IPS-18c (cell line): Measurements from ENCODE around the gene PPP2R2C.

Source experiments
- H3K4me3 ChIP-seq: 2 replicates; pipeline ENCODE4 v1.7.0; 2013; ENCODE audit warnings: low read depth, mild to moderate bottlenecking, low read length, moderate library complexity; ENCODE audit not compliant: insufficient read depth
- H3K9me3 ChIP-seq: one replicate; pipeline ENCODE4 v1.6.1; 2013; ENCODE audit warnings: mild to moderate bottlenecking, low read length, moderate library complexity; ENCODE audit not compliant: control insufficient read depth, insufficient read depth

The PPP2R2C gene

DNA sequence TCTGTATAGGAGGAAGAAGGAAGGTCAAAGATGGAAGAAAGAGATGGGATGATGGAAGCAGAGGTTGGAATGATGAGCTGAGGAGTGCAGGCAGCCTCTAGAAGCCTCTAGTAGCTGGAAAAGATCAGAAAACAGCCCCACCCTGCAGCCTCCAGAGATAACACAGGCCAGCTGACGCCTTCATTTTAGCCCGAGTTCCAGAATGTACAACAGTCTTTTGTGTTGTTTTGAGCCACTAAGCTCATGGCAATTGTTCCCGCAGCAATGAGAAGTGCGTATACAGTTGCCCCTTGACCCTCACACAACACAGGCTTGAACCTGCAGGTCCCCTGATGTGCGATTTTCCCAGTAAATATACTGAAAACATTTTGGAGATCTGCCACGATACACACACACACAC is 130.7 kb downstream of the PPP2R2C start:
- no peaks in the 10 kb centered on the region for H3K9me3 ChIP-seq
- H3K4me3 ChIP-seq = no peak overlapping the region

DNA sequence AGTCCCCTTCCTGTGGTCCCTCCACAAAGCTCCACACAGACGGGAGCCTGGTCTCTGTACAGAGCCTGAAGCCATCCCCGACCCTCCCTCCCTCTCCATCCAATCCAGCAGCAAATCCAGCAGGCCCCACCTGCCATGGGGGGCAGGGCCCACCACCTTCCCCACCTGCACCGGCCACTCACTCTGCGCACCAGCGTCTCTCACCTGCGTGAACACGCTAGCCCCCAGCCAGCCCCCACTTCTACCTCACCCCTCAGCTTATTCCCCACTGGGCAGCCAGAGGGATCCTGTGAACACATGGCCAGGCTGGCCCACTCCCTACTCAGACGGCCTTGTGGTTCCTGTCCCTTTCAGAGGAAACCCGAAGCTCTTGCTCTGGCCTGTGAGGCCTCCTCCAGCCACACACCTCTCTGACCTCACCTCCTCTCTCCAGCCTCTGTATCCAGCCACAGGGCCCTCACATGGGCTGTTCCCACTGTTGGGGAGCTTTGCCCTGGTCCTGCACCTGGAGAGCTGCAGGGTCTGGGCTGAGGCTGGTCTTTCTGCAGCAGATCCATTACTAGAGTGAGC is 131.9 kb downstream of the PPP2R2C start:
- Histone ChIP-seq H3K4me3 (no peak overlapping the region; the same call in 1 of the 2 replicates), H3K9me3 (no peaks in the 10 kb centered on the region)

DNA sequence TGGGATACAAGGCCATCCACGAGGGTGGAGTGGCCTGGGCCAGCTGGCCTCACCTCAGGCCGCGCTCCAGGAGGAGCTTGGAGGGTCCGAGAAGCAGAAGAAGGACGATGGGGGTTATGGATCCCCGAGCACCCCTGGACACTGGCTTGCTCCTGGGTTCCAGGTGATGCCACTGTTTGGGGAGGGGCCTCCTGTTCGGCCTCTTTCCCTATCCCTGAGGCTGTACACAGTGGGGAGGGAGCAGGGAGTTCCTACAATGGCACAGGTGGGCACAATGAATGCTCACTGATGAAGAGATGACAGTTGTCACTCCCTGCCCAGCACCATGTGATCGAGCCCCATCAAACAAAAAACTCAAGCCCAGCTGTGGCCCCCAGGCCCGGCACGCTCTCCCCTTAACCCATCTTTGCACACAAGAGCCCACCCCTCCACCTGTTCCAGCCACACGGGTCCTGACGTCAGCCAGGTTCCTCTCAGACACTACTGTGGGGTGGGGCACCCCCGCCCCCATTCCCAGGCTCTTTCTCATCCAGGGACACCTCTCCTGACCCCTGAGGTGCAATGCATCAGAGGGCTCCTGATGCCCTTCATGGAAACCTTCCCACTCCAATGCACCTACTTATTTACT is 132.5 kb downstream of the PPP2R2C start:
- H3K9me3 ChIP-seq = no peaks in the 10 kb centered on the region
- no peak overlapping the region for H3K4me3 ChIP-seq

DNA sequence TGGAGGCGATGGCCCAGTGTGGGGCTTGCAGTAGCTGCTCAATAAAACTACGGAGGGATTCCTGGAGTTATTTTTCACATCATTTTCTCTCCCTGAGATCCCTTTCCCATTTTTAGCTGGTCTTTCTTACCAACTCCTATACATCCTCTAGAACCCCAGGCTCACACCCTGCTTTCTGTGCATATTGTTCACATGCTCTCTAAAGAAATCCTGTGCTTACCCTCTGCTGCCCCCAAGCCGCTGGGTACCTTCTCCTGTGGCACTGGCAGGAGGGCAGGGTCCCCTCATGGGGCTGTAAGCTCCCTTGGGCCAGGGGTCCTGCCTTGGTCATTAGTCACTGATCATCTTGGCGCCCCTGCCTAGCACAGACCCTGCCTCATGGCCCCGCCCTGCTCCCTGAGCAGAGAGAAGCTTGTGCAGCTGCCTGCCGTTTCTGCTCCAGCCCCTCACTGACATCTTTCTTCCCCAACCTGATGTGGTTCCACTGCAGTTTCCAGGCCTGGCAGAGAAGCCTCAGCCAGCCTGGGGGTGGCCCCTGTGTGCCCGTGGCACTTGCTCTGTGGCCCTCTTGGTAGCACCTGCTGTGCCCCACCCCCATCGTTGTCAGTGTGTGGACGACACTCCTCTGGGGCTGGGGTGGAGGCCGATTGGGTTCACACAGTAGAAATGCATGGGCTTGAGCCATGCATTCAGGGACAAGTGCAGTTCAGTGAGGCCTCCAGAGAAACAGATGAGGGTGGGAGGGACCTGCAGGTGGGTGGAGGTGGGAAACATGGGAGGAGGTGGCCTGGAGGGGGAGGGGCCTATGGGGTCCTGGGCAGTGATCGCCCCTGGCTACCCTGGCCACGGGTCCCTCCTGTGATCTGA is 133.2 kb downstream of the PPP2R2C start:
- H3K9me3 ChIP-seq = peaks cover under 1% of the 10 kb centered on the region
- H3K4me3 ChIP-seq = no peak overlapping the region

DNA sequence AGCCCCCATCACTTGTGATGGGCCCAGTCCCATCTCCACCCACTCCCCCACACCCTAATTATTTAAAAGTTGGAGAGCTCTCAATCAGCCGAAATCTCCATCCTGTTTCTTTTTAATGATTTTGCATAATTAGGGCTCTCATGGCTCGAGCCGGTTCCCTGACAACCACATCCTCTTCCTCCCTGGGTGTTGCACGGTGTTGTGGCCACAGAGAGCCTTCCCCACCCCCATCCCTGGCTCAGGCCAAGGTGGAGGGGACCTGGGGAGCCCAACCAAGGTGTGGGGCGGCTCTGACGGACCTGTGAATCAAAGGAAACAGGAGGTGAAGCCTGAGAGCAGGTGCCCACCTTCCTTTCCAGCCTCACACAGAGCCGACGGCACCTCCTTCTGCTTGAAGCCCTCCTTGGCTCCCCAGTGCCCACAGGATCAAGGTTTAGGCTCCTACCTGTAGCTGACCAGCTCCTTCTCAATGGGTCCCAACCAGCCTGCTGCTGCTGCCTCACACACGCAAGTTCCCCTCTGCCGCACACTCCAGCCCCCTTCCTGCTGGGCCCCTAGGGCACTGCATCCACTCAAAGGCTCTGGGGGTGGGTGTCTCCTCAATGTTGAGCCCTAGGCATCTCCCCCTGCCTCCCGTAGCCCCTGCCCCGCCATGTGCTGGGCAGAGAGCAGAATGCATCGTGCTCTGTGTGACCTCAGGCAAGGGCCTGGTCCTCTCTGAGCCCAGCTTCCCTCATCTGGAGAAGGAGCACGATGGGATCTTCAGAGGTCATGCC is 134.1 kb downstream of the PPP2R2C start:
- no peak overlapping the region for H3K4me3 ChIP-seq
- peaks cover 4% of the 10 kb centered on the region for H3K9me3 ChIP-seq

DNA sequence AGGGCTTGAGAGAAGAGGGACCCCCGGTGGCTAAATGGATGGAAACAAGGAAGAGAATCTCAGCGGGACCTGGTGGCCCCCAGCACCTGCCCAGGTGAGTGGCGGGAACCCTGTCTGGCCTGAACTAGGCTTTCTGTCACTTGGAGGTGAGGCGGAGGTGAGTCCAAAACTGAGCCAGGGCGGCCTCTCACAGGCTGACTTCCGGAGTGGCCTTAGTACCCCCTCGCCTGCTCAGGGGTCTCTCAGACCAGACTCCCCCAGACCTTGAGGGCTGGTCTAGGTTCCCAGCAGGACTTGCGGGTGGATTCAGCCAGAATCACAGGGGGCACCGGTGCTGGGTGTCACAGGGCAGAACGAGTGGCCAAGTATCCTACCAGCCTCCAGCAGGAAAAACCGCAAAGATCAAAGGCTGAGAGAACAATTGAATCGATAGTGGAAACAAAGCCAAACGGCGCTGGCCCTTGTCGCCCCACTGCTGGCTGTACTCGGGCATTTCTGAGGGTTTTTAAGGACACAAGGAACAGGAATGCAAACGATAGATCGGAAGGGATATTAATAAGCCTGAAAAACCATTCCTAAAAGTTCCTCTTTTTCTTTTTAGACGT is 135.0 kb downstream of the PPP2R2C start:
- Histone ChIP-seq H3K9me3 (peaks cover 4% of the 10 kb centered on the region), H3K4me3 (no peak overlapping the region)

DNA sequence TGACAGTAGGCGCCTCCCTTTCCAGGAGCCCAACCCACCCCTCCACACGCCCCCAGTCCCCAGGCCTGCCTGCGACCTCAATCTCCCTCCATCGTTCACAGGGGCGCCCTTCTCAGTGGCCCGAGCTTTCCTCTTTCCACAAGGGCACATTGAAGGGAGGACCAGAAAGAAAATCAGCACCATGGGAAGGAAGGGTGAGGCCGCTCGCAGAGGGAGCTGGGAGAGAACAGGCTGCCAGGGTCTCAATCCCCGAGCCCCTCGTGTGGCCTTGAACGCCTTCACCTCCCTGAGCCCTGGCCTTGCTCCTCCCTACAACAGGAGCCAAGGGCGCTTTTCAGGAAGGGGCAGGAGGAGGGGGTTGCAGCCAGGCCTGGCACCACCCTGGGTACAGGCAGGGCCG is 136.2 kb downstream of the PPP2R2C start:
- peaks cover 7% of the 10 kb centered on the region for H3K9me3 ChIP-seq

DNA sequence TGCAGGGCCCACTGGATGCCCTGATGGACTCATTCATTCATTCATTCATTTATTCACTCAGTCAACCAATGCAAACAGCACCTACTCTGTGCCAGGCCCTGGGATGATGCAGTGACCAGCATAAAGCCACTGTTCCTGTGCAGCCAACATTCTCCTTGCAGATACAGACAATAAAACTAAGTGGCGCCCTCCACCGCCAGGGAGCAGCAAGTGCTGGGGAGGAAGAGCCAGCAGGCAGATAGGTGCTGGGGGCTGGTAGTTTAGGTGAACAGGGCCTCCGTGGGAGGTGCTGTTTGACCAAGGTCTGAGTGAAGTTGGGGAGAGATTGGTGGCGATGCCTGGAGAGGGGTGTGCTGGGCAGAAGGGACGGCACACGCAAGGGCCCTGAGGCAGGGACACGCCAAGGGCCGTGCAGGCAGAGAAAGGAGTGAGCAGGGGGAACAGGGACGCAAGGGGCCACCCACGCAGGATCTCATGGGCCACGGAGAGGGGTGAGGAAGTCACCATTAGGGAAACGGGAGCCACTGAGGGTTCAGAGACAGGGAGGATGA is 137.3 kb downstream of the PPP2R2C start:
- no peak overlapping the region for H3K4me3 ChIP-seq

More for the DNA sequence above, 136.2 kb downstream of the PPP2R2C start:
- no peak overlapping the region for H3K4me3 ChIP-seq

DNA sequence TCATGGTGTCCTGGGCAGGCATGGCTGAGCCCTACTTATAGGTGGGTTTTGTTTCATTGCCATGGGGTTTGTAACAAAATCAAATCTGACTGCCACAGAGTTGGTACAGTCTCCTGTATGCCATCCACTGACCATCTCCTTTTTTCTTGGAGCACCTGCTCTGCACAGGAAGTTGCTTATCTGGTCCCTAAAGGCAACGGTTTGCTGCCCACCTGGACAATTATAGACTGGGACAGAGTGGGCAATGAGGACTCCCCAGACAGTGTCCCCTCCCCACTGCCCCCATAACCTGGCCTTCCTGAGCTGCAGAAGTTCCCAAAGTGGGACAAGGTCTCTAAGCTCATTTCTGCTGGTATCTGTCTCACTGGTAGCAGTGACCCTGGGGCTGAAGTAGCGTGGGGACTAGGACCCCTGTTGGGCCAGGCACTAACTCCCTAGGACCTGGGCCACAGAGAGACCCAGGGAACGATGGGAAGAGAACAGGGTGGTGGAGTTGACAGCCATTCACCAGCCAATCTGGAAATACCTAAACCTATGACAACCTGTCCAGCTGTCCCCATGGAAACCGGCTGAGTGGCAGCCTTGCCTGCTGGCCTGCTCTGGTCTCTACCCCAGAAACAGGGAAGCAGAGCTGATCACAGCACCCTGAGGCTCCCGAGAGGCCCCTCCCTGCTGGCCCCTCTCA is 138.1 kb downstream of the PPP2R2C start:
- H3K9me3 ChIP-seq = peaks cover 7% of the 10 kb centered on the region
- H3K4me3 ChIP-seq = no peak overlapping the region

More for the DNA sequence above, 137.3 kb downstream of the PPP2R2C start:
- peaks cover 7% of the 10 kb centered on the region for H3K9me3 ChIP-seq

DNA sequence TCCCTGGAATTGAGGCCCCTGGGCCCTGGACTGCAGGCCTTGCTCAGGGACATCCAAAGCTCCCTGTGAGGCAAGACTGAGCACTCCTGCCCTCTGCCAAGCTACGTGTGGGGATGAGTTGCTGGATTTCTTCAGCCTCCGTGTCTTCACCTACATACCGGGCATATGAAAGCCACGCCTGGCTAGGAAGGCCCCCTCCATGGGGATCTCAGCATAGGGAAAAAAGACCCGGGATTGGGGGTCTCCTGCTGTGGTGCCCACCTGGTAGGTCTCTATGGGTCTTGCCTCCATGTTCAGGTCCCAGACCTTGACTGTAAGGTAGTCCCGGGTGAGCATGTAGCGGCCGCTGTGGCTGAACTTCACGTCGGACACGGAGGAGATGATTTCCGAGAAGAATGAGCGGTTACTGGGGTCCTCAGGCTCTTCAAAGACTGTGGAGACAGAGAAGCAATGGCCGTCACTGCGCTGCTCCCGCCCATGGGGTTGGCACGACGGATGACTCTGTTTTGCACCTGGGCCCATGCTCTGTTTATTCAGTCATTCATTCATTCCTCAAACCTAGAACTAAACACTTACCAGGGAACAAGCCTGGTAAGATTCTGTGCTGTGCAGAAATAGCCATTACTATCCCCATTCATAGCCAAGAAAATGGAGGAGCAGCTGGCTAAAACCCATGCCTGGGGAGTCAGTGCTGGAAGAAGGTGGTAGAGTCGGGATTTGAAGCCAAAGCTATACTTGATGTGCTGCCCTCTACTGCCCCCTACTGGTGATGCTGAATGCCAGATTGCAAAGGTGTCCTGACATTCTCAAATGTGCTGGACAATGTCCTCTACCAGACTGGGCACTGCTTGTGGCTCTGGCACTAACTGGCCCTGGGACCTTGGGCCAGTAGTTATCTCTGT is 138.9 kb downstream of the PPP2R2C start:
- Histone ChIP-seq H3K9me3 (peaks cover 7% of the 10 kb centered on the region), H3K4me3 (no peak overlapping the region)

DNA sequence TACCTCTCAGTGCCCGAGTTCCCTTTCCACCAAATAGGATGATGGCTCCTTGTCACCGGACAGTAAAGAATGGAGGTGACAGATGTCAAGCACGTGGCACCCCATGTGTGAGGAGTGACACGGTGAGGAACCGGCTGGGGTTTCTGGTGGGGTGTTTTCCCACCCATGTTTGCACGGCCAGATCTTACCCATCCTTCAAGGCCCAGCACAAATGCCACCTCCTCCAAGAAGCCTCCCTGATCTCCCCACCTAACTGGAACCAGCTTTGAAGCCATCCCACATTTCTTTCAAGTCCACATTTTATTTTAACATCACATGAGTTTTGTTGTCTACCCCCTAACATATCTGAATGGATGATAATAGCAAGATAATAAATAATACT is 139.8 kb downstream of the PPP2R2C start:
- Histone ChIP-seq H3K4me3 (no peak overlapping the region), H3K9me3 (peaks cover 7% of the 10 kb centered on the region)

DNA sequence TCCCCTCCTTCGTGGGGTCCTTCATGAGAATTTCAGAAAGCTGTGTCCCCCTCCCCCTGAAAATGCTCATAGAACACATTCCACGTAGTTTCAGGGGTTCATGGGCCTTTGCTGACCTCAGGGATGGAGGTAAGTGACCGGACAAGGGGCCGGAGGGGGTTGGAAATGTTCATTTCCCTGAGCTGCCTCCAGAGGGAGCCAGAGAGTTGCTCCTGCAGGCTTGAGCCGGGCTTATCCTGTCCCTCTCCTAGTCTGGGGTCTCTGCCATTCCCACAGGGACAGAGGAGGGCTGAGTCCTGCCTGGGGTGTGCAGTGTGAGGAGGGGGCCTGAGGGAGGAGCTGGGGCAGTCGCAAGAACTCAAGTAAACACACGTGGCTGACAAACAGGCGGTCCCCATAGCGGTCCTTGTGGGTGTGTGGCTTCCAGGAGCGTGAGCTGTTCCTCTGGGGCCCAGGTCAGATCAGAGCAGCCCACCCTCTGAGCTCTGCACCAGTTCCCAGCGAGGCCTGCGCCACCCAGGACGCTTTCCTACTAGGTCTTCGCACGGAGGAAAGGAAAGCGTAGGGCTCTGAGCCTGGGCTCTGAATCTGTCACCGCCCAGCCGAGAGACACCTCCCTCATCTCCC is 140.3 kb downstream of the PPP2R2C start:
- Histone ChIP-seq H3K4me3 (no peak overlapping the region), H3K9me3 (peaks cover 7% of the 10 kb centered on the region)

DNA sequence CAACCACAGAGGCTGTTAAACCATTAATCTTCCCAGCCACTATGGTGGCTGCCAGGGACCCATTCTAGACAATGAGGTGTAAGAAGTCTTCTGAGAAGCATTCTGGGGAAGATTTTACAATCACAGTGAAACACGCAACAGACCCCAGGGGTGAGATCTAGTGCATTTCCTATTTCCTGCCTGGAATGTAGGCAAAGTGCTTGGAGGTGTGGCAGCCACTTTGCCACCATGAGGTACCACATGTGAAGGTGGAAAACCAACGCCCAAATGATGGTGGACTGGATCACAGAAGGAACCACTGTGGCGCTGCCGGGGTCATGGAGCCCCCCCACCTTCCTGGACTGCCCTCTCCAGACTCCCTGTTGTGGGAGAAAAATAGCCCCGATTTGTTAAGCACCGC is 140.9 kb downstream of the PPP2R2C start:
- H3K9me3 ChIP-seq = peaks cover 7% of the 10 kb centered on the region

DNA sequence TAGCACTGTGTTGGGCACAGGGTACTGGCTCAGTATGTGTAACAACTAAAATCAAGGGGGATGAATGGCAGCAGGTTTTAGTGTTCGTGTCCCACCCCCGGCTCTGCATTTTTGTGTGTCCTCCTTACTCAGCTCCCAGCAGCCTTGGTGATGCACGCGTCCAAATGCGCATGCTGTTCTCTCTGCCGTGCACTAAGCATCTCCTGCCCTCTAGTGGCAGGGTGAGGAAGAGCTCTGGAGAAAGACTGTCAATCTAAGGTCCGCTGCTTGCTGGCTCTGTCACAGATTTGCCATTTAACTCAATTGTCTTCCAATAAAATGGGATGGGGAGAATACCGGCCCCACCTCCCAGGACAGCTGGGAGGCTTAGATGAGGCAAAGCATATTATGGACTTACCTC is 141.4 kb downstream of the PPP2R2C start:
- H3K9me3 ChIP-seq = peaks cover 7% of the 10 kb centered on the region
- H3K4me3 ChIP-seq = no peak overlapping the region

More for the DNA sequence above, 140.9 kb downstream of the PPP2R2C start:
- H3K4me3 ChIP-seq = no peak overlapping the region

DNA sequence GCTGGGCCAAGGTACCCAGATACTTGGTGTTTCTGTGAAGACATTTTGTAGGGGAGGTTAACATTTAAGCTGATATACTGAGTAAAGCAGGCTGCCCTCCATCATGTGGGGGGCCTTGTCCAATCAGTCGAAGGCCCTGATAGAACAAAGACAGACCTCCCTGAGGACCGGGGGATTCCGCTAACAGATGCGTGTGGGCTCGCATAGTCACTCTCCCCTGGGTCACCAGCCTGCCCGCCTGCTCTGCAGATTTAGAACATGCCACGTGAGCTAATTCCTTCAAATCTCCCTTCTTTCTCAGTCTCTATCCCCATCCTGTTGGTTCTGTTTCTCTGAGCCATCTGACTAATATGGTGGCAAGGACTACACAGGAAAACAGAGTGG is 142.0 kb downstream of the PPP2R2C start:
- no peak overlapping the region for H3K4me3 ChIP-seq
- H3K9me3 ChIP-seq = peaks cover 7% of the 10 kb centered on the region
